IMR-90 (cell line): ENCODE data around the gene FBXO5. TPM values are rescaled to one million over a fixed set of nuclear protein-coding genes. Genes with fewer than 3 reads are reported as not detected.

Source experiments
- ATAC-seq: fragments of 200-7000 bp; cut with Tn5 transposase; 2 replicates; pipeline ENCODE4 v1.9.1; 2020; ENCODE audit warnings: low read depth, mild to moderate bottlenecking, moderate library complexity
- BruUV-seq: library from RNA; stranded (reverse); fragments of 400-500 nt; replicated peaks from 2 replicates; lab custom pipeline; 2021; lab: Mats Ljungman, UMichigan
- CTCF ChIA-PET: fragments of 300-600 bp; formaldehyde crosslinking; extraction: SDS; loops from one replicate; lab custom pipeline; 2021; ENCODE audit warnings: antibody characterized with exemption; lab: Yijun Ruan, JAX
- POLR2A ChIA-PET: fragments of 300-600 bp; sonication (Branson Sonifier 250); formaldehyde crosslinking; loops from one replicate; lab custom pipeline; 2022; ENCODE audit warnings: antibody characterized with exemption; ENCODE audit not compliant: unreplicated experiment; lab: Charles Lee
- DNase-seq: peaks from one replicate; pipeline ENCODE4 v3.0.0; 2013
- H2AFZ ChIP-seq: replicated peaks from 2 replicates; pipeline ENCODE3; 2013; ENCODE audit warnings: low read length, mild to moderate bottlenecking; ENCODE audit not compliant: poor library complexity
- H2AK5ac ChIP-seq: 2 replicates; pipeline ENCODE4 v1.6.1; 2013; ENCODE audit warnings: low read depth, low read length, inconsistent platforms
- H2AK9ac ChIP-seq: replicated peaks from 2 replicates; pipeline ENCODE3; 2013; ENCODE audit warnings: mild to moderate bottlenecking, low read depth, low read length, moderate library complexity; ENCODE audit not compliant: poor library complexity
- H2BK120ac ChIP-seq: 2 replicates; pipeline ENCODE4 v1.6.1; 2013; ENCODE audit warnings: low read depth, low read length, inconsistent platforms
- H2BK15ac ChIP-seq: 3 replicates; pipeline ENCODE4 v1.6.1; 2013; ENCODE audit warnings: low read depth, low read length, inconsistent platforms
- H2BK20ac ChIP-seq: 2 replicates; pipeline ENCODE4 v1.6.1; 2013; ENCODE audit warnings: low read depth, mild to moderate bottlenecking, inconsistent platforms, low read length, moderate library complexity
- H2BK5ac ChIP-seq: 2 replicates; pipeline ENCODE4 v1.6.1; 2013; ENCODE audit warnings: mild to moderate bottlenecking, low read depth, low read length, inconsistent platforms; ENCODE audit not compliant: poor library complexity, severe bottlenecking
- H3K14ac ChIP-seq: replicated peaks from 2 replicates; pipeline ENCODE4 v1.6.1; 2013; ENCODE audit warnings: low read depth, low read length, inconsistent platforms
- H3K18ac ChIP-seq: 2 replicates; pipeline ENCODE4 v1.6.1; 2013; ENCODE audit warnings: low read depth, low read length, control low read depth
- H3K23ac ChIP-seq: 2 replicates; pipeline ENCODE4 v1.6.1; 2013; ENCODE audit warnings: low read depth, low read length, inconsistent platforms
- H3K27ac ChIP-seq: 2 replicates; pipeline ENCODE4 v1.5.1; 2013; ENCODE audit warnings: mild to moderate bottlenecking, control low read depth, low read length; ENCODE audit not compliant: insufficient read depth
- H3K27me3 ChIP-seq: 2 replicates; pipeline ENCODE4 v1.6.1; 2013; ENCODE audit warnings: low read length; ENCODE audit not compliant: control insufficient read depth, insufficient read depth
- H3K36me3 ChIP-seq: 2 replicates; pipeline ENCODE4 v1.6.1; 2013; ENCODE audit warnings: low read length, mixed read lengths; ENCODE audit not compliant: control insufficient read depth, insufficient read depth
- H3K4ac ChIP-seq: 2 replicates; pipeline ENCODE4 v1.6.1; 2013; ENCODE audit warnings: low read depth, low read length, inconsistent platforms
- H3K4me1 ChIP-seq: 2 replicates; pipeline ENCODE4 v1.6.1; 2013; ENCODE audit warnings: low read length, mixed read lengths; ENCODE audit not compliant: control insufficient read depth, insufficient read depth
- H3K4me2 ChIP-seq: 2 replicates; pipeline ENCODE4 v1.6.1; 2013; ENCODE audit warnings: low read depth, mild to moderate bottlenecking, control low read depth, low read length, moderate library complexity
- H3K4me3 ChIP-seq: 2 replicates; pipeline ENCODE4 v1.5.1; 2013; ENCODE audit warnings: low read depth, mild to moderate bottlenecking, control low read depth, low read length, moderate library complexity; ENCODE audit not compliant: insufficient read depth
- H3K56ac ChIP-seq: 2 replicates; pipeline ENCODE4 v1.6.1; 2013; ENCODE audit warnings: low read length, inconsistent platforms; ENCODE audit not compliant: insufficient read depth; ENCODE audit errors: extremely low read depth
- H3K79me1 ChIP-seq, 2 experiments: 2 replicates each; pipeline ENCODE4 v1.6.1; 2013; ENCODE audit warnings: low read length in 2 of 2, inconsistent platforms in 1 of 2, low read depth in 1 of 2
- H3K9ac ChIP-seq: 2 replicates; pipeline ENCODE4 v1.6.1; 2013; ENCODE audit warnings: low read depth, low read length, control low read depth
- H3K9me1 ChIP-seq: 2 replicates; pipeline ENCODE4 v1.6.1; 2013; ENCODE audit warnings: low read length, inconsistent platforms; ENCODE audit not compliant: insufficient read depth
- H3K9me3 ChIP-seq: 2 replicates; pipeline ENCODE4 v1.6.1; 2013; ENCODE audit warnings: low read length; ENCODE audit not compliant: control insufficient read depth, insufficient read depth
- H4K20me1 ChIP-seq: 2 replicates; pipeline ENCODE4 v1.6.1; 2013; ENCODE audit warnings: low read length, inconsistent platforms; ENCODE audit not compliant: insufficient read depth
- H4K5ac ChIP-seq: 2 replicates; pipeline ENCODE4 v1.6.1; 2013; ENCODE audit warnings: mild to moderate bottlenecking, low read depth, low read length, control low read depth
- H4K8ac ChIP-seq, 2 experiments: 2 replicates each; pipeline ENCODE4 v1.6.1; 2013; ENCODE audit warnings: low read depth in 2 of 2, low read length in 2 of 2, control low read depth in 1 of 2, inconsistent platforms in 1 of 2
- H4K91ac ChIP-seq: 2 replicates; pipeline ENCODE4 v1.6.1; 2013; ENCODE audit warnings: low read depth, low read length, inconsistent platforms; ENCODE audit not compliant: insufficient read depth
- BHLHE40 ChIP-seq: fragments of 150-350 bp; IDR thresholded peaks from 2 replicates; pipeline ENCODE4 v1.6.1; 2016; ENCODE audit warnings: mild to moderate bottlenecking, low read depth, low read length
- CEBPB ChIP-seq: IDR thresholded peaks from 2 replicates; pipeline ENCODE4 v1.6.1; 2012; ENCODE audit warnings: low read depth, low read length, improper control_type of control experiment
- CHD1 ChIP-seq: IDR thresholded peaks from 2 replicates; pipeline ENCODE4 v1.6.1; 2012; ENCODE audit warnings: low read depth, low read length, improper control_type of control experiment
- CTCF ChIP-seq: conservative IDR thresholded peaks from 2 replicates; pipeline ENCODE4 v1.5.1; 2012; ENCODE audit warnings: mild to moderate bottlenecking, low read depth, low read length, improper control_type of control experiment
- FOS ChIP-seq: fragments of 150-350 bp; IDR thresholded peaks from 2 replicates; pipeline ENCODE4 v1.6.1; 2016; ENCODE audit warnings: low read depth, low read length
- MAFK ChIP-seq: IDR thresholded peaks from 2 replicates; pipeline ENCODE4 v1.6.1; 2012; ENCODE audit warnings: low read depth, low read length, improper control_type of control experiment
- NFE2L2 ChIP-seq: fragments of 150-350 bp; IDR thresholded peaks from 2 replicates; pipeline ENCODE4 v1.6.1; 2016; ENCODE audit warnings: low read depth, mild to moderate bottlenecking, low read length
- POLR2A ChIP-seq: IDR thresholded peaks from 2 replicates; pipeline ENCODE4 v1.6.1; 2012; ENCODE audit warnings: mild to moderate bottlenecking, low read depth, low read length
- RAD21 ChIP-seq: IDR thresholded peaks from 2 replicates; pipeline ENCODE4 v1.6.1; 2012; ENCODE audit warnings: low read length, improper control_type of control experiment
- SMC3 ChIP-seq: fragments of 150-350 bp; IDR thresholded peaks from 2 replicates; pipeline ENCODE4 v1.6.1; 2016; ENCODE audit warnings: low read depth, mild to moderate bottlenecking, antibody characterized with exemption, low read length, moderate library complexity
- USF2 ChIP-seq: fragments of 150-350 bp; IDR thresholded peaks from 2 replicates; pipeline ENCODE4 v1.6.1; 2017; ENCODE audit warnings: mild to moderate bottlenecking, antibody characterized with exemption, low read length, low read depth
- dilution Hi-C: fragments of 300-500 bp; cut with HindIII; formaldehyde crosslinking; loops from one replicate; pipeline ENCODE4 v1.14.3; 2018; ENCODE audit warnings: low sequenced_read_pairs; ENCODE audit not compliant: unreplicated experiment
- in situ Hi-C: fragments of 300-500 bp; cut with MboI; formaldehyde crosslinking; loops from 3 replicates; pipeline ENCODE4 v1.14.3; 2019; ENCODE audit warnings: low sequenced_read_pairs, inconsistent platforms, mixed read lengths
- intact Hi-C: fragments of 100-400 bp; cut with micrococcal nuclease; formaldehyde crosslinking; loops from 2 replicates; pipeline ENCODE4 v1.10.0; 2022
- polyA plus RNA-seq, 3 experiments: library from polyadenylated mRNA; depleted of rRNA; stranded (reverse); fragments of >200 nt; gene quantifications; 2 replicates each; pipeline ENCODE4 v1.2.3, GENCODE V29; 2012; ENCODE audit warnings: low replicate concordance in 1 of 3
- total RNA-seq: library from RNA; depleted of rRNA; stranded (reverse); fragments of >200 nt; gene quantifications from 2 replicates; pipeline ENCODE4 v1.2.3, GENCODE V29; 2012

The FBXO5 gene
- total and polyA plus RNA-seq, 2 of the 4 experiments (the other 2 are of a cell fraction) = 11.8 to 16.7 TPM

- POLR2A ChIA-PET = no interaction called here
Measured at GRCh38 chr6:152977556-152977955, 5.3 kb downstream of the FBXO5 start.

More at GRCh38 chr6:152977556-152977955, 5.3 kb downstream of the FBXO5 start:
- Histone ChIP-seq H2BK15ac (no peak overlapping the region), H3K4me2 (no peak overlapping the region), H3K79me1 (peaks cover 0 to 7% of the 10 kb centered on the region in 2 experiments; a peak in 2 of 4 replicates), H2AFZ (no peak overlapping the region), H2BK5ac (peak overlapping the region; percentile 6), H3K14ac (no peak overlapping the region), H3K9ac (no peak overlapping the region), H4K91ac (no peak overlapping the region), H2AK5ac (no peak overlapping the region), H3K9me3 (no peaks in the 10 kb centered on the region), H3K27me3 (no peaks in the 10 kb centered on the region), H3K23ac (no peak overlapping the region), H3K18ac (no peak overlapping the region), H2BK20ac (no peak overlapping the region), H2AK9ac (no peak overlapping the region), H2BK120ac (no peak overlapping the region), H3K36me3 (peaks cover 5% of the 10 kb centered on the region; the same call in 1 of the 2 replicates), H3K4me1 (peaks cover 5% of the 10 kb centered on the region), H3K4me3 (no peak overlapping the region), H3K9me1 (peaks cover 5% of the 10 kb centered on the region; the same call in 1 of the 2 replicates), H4K8ac (no peak overlapping the region), H4K20me1 (peaks cover 20% of the 10 kb centered on the region), H3K56ac (no peak overlapping the region), H4K5ac (no peak overlapping the region), H3K27ac (no peak overlapping the region), H3K4ac (no peak overlapping the region)
- no TSS peak for BruUV-seq
- CTCF ChIA-PET = interaction anchor here (0.6 to 1.2 kb wide), 5 partner anchors 23 to 55 kb away, joined by 3 to 4 read pairs (median 3); no protein-coding TSS in a partner anchor
- DNase-seq = no peak
- dilution Hi-C loops = no loop called here
- TF ChIP-seq CHD1 = no peak
- no peak for TF ChIP-seq CEBPB
- TF ChIP-seq SMC3 = no peak
- no peak for TF ChIP-seq MAFK
- TF ChIP-seq RAD21 = no peak
- TF ChIP-seq USF2 = no peak
- no peak for TF ChIP-seq NFE2L2
- TF ChIP-seq POLR2A = no peak
- TF ChIP-seq CTCF = no peak
- no peak for TF ChIP-seq BHLHE40
- TF ChIP-seq FOS = no peak
- intact Hi-C loops = no loop called here
- ATAC-seq = no peak
- in situ Hi-C loops = no loop called here
